Measurements from ENCODE around the gene NPW.
A peak's percentile ranks its signal among the peaks of the same experiment; 100 is the strongest.

NPW gene

DNA sequence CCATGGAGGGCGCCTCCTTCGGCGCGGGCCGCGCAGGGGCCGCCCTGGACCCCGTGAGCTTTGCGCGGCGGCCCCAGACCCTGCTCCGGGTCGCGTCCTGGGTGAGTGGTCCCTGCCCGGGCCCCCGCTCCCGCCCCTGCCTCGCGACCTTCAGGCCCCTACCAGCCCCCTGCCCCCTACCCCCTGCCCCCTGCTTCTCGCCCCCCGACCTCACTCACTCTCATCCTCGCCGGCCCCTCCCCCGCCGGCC is 29.6 kb upstream of the NPW start:
- TF ChIP-seq NFIC (IDR thresholded peaks at IDR 0.05) (no peak), CREB1 (IDR thresholded peaks at IDR 0.05; ENCODE audit: low read depth) (no peak), EGR1 (IDR thresholded peaks at IDR 0.05) (no peak), ZBTB7A (IDR thresholded peaks at IDR 0.05; ENCODE audit: low read depth) (no peak), TAF1 (IDR thresholded peaks at IDR 0.05; ENCODE audit: low read depth) (no peak), YY1 (IDR thresholded peaks at IDR 0.05; ENCODE audit: low read depth) (no peak), TEAD4 (IDR thresholded peaks at IDR 0.05) (no peak), TCF12 (IDR thresholded peaks at IDR 0.05; ENCODE audit: low read depth) (no peak), FOXM1 (IDR thresholded peaks at IDR 0.05; ENCODE audit: borderline replicate concordance, low read depth) (no peak), CEBPB (IDR thresholded peaks at IDR 0.05) (no peak), EP300 (IDR thresholded peaks at IDR 0.05; ENCODE audit: borderline replicate concordance) (no peak), RAD21 (IDR thresholded peaks at IDR 0.05; ENCODE audit: low read depth) (no peak)
- TF ChIP-seq, protein P1, sequence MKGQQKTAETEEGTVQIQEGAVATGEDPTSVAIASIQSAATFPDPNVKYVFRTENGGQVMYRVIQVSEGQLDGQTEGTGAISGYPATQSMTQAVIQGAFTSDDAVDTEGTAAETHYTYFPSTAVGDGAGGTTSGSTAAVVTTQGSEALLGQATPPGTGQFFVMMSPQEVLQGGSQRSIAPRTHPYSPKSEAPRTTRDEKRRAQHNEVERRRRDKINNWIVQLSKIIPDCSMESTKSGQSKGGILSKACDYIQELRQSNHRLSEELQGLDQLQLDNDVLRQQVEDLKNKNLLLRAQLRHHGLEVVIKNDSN (IDR thresholded peaks at IDR 0.05) = no peak
- TF ChIP-seq, protein P2, sequence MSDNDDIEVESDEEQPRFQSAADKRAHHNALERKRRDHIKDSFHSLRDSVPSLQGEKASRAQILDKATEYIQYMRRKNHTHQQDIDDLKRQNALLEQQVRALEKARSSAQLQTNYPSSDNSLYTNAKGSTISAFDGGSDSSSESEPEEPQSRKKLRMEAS (IDR thresholded peaks at IDR 0.05) = no peak
- TF ChIP-seq, protein P3, sequence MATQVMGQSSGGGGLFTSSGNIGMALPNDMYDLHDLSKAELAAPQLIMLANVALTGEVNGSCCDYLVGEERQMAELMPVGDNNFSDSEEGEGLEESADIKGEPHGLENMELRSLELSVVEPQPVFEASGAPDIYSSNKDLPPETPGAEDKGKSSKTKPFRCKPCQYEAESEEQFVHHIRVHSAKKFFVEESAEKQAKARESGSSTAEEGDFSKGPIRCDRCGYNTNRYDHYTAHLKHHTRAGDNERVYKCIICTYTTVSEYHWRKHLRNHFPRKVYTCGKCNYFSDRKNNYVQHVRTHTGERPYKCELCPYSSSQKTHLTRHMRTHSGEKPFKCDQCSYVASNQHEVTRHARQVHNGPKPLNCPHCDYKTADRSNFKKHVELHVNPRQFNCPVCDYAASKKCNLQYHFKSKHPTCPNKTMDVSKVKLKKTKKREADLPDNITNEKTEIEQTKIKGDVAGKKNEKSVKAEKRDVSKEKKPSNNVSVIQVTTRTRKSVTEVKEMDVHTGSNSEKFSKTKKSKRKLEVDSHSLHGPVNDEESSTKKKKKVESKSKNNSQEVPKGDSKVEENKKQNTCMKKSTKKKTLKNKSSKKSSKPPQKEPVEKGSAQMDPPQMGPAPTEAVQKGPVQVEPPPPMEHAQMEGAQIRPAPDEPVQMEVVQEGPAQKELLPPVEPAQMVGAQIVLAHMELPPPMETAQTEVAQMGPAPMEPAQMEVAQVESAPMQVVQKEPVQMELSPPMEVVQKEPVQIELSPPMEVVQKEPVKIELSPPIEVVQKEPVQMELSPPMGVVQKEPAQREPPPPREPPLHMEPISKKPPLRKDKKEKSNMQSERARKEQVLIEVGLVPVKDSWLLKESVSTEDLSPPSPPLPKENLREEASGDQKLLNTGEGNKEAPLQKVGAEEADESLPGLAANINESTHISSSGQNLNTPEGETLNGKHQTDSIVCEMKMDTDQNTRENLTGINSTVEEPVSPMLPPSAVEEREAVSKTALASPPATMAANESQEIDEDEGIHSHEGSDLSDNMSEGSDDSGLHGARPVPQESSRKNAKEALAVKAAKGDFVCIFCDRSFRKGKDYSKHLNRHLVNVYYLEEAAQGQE (IDR thresholded peaks at IDR 0.05; ENCODE audit: low read depth) = no peak

DNA sequence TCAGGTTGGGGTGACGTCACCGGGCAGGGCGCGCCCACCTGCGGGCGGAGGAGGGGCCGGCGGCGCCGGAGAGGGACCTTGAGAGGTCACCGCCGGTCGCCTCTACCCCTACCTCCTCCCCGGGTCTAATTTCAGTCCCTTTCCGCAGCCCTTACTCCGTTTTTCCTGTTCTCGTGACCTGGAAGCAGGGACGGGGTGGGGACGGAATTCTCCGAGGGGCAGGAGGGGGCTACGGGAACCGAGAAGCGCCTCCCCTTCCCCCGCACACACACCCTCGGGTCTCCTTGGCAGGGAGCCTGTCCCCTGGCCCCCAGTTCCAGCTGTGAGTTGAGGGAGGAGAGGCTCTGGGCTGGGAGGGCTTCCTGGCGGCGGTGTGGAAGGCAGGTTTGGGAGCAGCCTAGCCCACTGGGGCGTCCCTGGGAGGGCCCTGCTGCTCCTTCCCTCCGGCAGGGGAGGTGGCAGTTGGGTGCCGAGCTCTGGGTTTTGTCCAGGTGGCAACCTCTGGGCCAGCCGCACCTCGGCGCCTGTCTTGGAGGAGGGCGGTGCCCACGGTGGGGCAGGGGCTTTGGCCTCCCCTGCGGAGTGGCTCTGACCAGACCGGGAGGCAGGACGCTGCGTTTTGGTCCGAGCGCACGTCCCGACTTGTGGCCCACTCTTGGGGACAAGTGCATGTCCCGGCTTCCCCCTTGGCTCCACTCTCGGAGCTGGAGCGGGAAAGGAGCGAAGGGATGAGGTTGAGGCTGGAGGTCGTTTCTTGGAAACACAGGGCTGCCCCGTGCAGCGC is 29.0 kb upstream of the NPW start:
- TF ChIP-seq CREB1 (IDR thresholded peaks at IDR 0.05; ENCODE audit: low read depth) (no peak), YY1 (IDR thresholded peaks at IDR 0.05; ENCODE audit: low read depth) (no peak), ZBTB7A (IDR thresholded peaks at IDR 0.05; ENCODE audit: low read depth) (peak; percentile 77; the same call in 1 of the 2 replicates), TAF1 (IDR thresholded peaks at IDR 0.05; ENCODE audit: low read depth) (no peak), TEAD4 (IDR thresholded peaks at IDR 0.05) (no peak)

DNA sequence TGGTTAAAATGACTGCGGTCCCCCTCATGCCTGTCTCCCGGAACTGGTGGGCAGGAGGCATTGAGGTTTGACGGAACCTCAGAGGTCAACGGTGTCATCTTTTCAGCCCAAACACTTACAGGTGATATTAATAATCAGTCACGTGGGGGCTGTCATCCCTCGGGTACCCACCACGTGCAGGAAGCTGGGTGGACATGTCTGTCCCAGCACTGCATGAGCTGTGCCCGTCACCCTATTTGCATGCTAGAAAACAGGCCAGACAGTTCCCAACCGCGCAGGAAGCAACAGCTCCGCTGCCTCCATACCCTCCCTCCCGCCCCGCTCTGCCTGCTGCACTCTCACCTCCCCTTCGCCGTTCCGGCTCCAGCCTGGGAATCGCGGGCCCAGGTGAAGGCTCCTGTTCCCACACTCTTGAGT is 28.4 kb upstream of the NPW start:
- TF ChIP-seq, protein P1 (IDR thresholded peaks at IDR 0.05) = no peak
- no peak for TF ChIP-seq FOXM1 (IDR thresholded peaks at IDR 0.05; ENCODE audit: borderline replicate concordance, low read depth)
- no peak for TF ChIP-seq YY1 (IDR thresholded peaks at IDR 0.05; ENCODE audit: low read depth)
- TF ChIP-seq CEBPB (IDR thresholded peaks at IDR 0.05) = no peak
- TF ChIP-seq, protein P2 (IDR thresholded peaks at IDR 0.05) = no peak
- TF ChIP-seq TEAD4 (IDR thresholded peaks at IDR 0.05) = no peak
- TF ChIP-seq TAF1 (IDR thresholded peaks at IDR 0.05; ENCODE audit: low read depth) = no peak
- TF ChIP-seq RAD21 (IDR thresholded peaks at IDR 0.05; ENCODE audit: low read depth) = no peak

DNA sequence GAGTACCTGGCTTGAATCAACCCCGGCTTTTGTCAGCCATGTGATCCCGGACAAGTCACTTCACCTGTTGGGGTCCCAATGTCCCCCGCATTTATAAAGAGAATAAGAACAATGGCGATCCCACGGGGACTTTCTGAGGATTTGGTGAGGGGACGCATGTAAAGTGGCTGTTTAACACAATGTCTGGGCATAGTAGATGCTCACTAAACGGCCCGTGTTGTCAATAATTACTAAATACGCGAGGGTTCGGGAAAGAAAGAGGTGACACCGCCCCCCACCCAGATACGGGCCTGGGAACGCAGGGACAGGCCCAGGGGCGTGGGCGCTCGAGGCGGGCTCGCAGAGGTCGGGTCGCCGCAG is 28.0 kb upstream of the NPW start:
- no peak for TF ChIP-seq TCF12 (IDR thresholded peaks at IDR 0.05; ENCODE audit: low read depth)
- TF ChIP-seq CREB1 (IDR thresholded peaks at IDR 0.05; ENCODE audit: low read depth) = no peak
- TF ChIP-seq TEAD4 (IDR thresholded peaks at IDR 0.05) = no peak
- no peak for TF ChIP-seq YY1 (IDR thresholded peaks at IDR 0.05; ENCODE audit: low read depth)
- no peak for TF ChIP-seq FOXM1 (IDR thresholded peaks at IDR 0.05; ENCODE audit: borderline replicate concordance, low read depth)
- no peak for TF ChIP-seq CEBPB (IDR thresholded peaks at IDR 0.05)
- TF ChIP-seq, protein P1 (IDR thresholded peaks at IDR 0.05) = no peak
- TF ChIP-seq NFIC (IDR thresholded peaks at IDR 0.05) = no peak
- TF ChIP-seq EGR1 (IDR thresholded peaks at IDR 0.05) = no peak
- TF ChIP-seq, protein P2 (IDR thresholded peaks at IDR 0.05) = no peak
- TF ChIP-seq, protein P3 (IDR thresholded peaks at IDR 0.05; ENCODE audit: low read depth) = no peak
- TF ChIP-seq RAD21 (IDR thresholded peaks at IDR 0.05; ENCODE audit: low read depth) = no peak
- no peak for TF ChIP-seq ZBTB7A (IDR thresholded peaks at IDR 0.05; ENCODE audit: low read depth)
- no peak for TF ChIP-seq TAF1 (IDR thresholded peaks at IDR 0.05; ENCODE audit: low read depth)
- no peak for TF ChIP-seq EP300 (IDR thresholded peaks at IDR 0.05; ENCODE audit: borderline replicate concordance)

DNA sequence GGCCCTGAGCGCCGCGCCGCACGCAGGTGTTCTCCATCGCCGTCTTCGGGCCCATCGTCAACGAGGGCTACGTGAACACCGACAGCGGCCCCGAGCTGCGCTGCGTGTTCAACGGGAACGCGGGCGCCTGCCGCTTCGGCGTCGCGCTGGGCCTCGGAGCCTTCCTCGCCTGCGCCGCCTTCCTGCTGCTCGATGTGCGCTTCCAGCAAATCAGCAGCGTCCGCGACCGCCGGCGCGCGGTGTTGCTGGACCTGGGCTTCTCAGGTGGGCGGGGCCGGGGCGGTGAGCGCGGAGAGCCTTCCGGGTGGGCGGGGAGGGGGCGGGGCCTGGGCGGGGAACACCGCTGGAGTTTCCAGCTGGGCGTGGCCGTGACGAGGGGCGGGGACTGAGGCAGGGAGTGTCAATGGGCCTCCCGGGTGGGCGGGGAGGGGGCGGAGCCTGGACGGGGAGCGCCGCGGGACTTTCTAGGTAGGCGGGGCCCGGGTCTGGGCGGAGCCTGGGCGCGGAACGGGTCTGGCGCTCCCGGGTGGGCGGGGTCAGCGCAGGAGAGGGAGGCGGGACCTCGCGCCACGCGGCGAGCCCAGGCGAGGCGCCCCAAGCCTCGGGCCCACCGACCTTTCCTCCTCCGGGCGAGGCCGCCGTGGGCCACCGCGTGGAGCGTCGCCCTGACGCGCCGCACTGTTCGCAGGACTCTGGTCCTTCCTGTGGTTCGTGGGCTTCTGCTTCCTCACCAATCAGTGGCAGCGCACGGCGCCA is 27.5 kb upstream of the NPW start:
- TF ChIP-seq, protein P1 (IDR thresholded peaks at IDR 0.05) = no peak
- TF ChIP-seq, protein P2 (IDR thresholded peaks at IDR 0.05) = peak; percentile 97
